Osteoblast (primary cell): Measurements from ENCODE around the gene STX8. TPM values are rescaled to one million over a fixed set of nuclear protein-coding genes. Genes with fewer than 3 reads are reported as not detected.

Source experiments
- DNase-seq: peaks from one replicate; pipeline ENCODE4 v3.0.0; 2011; ENCODE audit warnings: low spot score, mixed read lengths; ENCODE audit not compliant: insufficient read length; ENCODE audit errors: missing footprints
- H2AFZ ChIP-seq: 2 replicates; pipeline ENCODE4 v1.6.0; 2011; ENCODE audit warnings: mild to moderate bottlenecking, low read length
- H3K27ac ChIP-seq: 2 replicates; pipeline ENCODE4 v1.5.1; 2011; ENCODE audit warnings: mild to moderate bottlenecking, low read depth, low read length, moderate library complexity
- H3K27me3 ChIP-seq: 2 replicates; pipeline ENCODE4 v1.6.0; 2012; ENCODE audit warnings: mild to moderate bottlenecking, control low read depth, inconsistent platforms, low read length, moderate library complexity; ENCODE audit not compliant: insufficient read depth
- H3K36me3 ChIP-seq: 2 replicates; pipeline ENCODE4 v1.5.1; 2011; ENCODE audit warnings: mild to moderate bottlenecking, low read length, control low read depth, moderate library complexity; ENCODE audit not compliant: insufficient read depth
- H3K4me1 ChIP-seq: 2 replicates; pipeline ENCODE4 v1.5.1; 2011; ENCODE audit warnings: mild to moderate bottlenecking, low read length, control low read depth, moderate library complexity; ENCODE audit not compliant: insufficient read depth
- H3K4me2 ChIP-seq: 2 replicates; pipeline ENCODE4 v1.6.0; 2011; ENCODE audit warnings: mild to moderate bottlenecking, low read length; ENCODE audit not compliant: insufficient read depth
- H3K4me3 ChIP-seq: fragments of 200-600 bp; sonication (generic); 3 replicates; pipeline ENCODE4 v1.5.1; 2012; ENCODE audit warnings: mild to moderate bottlenecking, low read length, inconsistent platforms; ENCODE audit not compliant: insufficient read depth
- H3K79me2 ChIP-seq: 2 replicates; pipeline ENCODE4 v1.6.0; 2012; ENCODE audit warnings: mild to moderate bottlenecking, low read length, control low read depth, inconsistent platforms; ENCODE audit not compliant: insufficient read depth
- H3K9me3 ChIP-seq: 2 replicates; pipeline ENCODE4 v1.5.1; 2011; ENCODE audit warnings: low read depth, low read length, control low read depth
- H4K20me1 ChIP-seq: 2 replicates; pipeline ENCODE4 v1.6.0; 2012; ENCODE audit warnings: mild to moderate bottlenecking, low read length, control low read depth; ENCODE audit not compliant: insufficient read depth
- total RNA-seq: library from RNA; depleted of rRNA; stranded (reverse); fragments of >200 nt; gene quantifications from 2 replicates; pipeline ENCODE4 v1.2.3, GENCODE V29; 2012
- TF ChIP-seq, protein P1 (sequence below): IDR thresholded peaks from 2 replicates; pipeline ENCODE4 v1.5.1; 2011; ENCODE audit warnings: mild to moderate bottlenecking, low read depth, low read length, moderate library complexity; ENCODE audit errors: extremely low read depth

The STX8 gene
- total RNA-seq, 1 donor: 72.7 TPM

DNA sequence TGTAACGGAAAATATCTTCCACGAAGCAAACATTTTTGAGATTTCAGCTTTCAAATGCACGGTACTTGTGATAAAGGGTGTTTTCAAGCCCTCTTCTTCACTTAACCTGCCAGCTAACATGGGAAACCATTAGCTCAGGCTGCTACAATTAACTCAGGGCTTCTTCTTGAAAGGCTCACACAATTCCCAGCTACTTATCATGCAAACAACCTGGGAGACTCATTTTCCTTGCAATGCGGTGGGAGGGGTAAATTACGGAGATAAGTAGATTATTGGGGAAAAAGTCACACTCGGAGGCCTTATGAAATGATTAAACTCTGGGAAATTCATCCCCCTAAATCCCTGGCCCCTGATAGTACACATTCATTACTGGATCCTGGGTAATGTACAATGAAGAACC is 266.4 kb downstream of the STX8 start:
- H3K4me1 ChIP-seq: no peaks in the 10 kb centered on the region
- no peak overlapping the region for H3K4me3 ChIP-seq
- no peaks in the 10 kb centered on the region for H3K9me3 ChIP-seq
- no peak overlapping the region for H3K4me2 ChIP-seq
- DNase-seq: no peak
- no peaks in the 10 kb centered on the region for H3K79me2 ChIP-seq
- no peak overlapping the region for H3K27ac ChIP-seq
- TF ChIP-seq, protein P1, sequence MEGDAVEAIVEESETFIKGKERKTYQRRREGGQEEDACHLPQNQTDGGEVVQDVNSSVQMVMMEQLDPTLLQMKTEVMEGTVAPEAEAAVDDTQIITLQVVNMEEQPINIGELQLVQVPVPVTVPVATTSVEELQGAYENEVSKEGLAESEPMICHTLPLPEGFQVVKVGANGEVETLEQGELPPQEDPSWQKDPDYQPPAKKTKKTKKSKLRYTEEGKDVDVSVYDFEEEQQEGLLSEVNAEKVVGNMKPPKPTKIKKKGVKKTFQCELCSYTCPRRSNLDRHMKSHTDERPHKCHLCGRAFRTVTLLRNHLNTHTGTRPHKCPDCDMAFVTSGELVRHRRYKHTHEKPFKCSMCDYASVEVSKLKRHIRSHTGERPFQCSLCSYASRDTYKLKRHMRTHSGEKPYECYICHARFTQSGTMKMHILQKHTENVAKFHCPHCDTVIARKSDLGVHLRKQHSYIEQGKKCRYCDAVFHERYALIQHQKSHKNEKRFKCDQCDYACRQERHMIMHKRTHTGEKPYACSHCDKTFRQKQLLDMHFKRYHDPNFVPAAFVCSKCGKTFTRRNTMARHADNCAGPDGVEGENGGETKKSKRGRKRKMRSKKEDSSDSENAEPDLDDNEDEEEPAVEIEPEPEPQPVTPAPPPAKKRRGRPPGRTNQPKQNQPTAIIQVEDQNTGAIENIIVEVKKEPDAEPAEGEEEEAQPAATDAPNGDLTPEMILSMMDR: no peak
- no peaks in the 10 kb centered on the region for H3K36me3 ChIP-seq
- no peaks in the 10 kb centered on the region for H3K27me3 ChIP-seq
- H4K20me1 ChIP-seq: peaks cover 3% of the 10 kb centered on the region
- H2AFZ ChIP-seq: no peak overlapping the region

DNA sequence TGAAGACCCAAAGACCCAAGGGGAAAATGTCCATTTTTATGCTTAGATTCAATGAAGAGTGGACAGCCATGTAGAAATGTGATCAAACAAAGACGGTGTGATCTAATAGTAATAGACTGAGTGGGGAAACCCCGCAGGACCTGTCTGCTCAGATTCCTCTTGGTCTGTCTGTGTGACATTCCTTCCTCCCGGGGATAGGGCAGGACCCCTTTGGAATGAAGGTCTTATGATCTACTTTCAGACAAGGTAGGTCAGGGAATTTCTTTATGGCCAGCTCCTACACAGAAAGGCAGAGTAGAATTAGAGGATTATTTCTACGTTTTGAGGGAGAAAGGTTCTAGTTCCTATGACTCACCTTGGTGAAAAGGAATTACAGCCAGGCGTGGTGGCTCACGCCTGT is 267.6 kb downstream of the STX8 start:
- no peaks in the 10 kb centered on the region for H3K9me3 ChIP-seq
- H3K4me1 ChIP-seq: no peaks in the 10 kb centered on the region
- H3K27me3 ChIP-seq: no peaks in the 10 kb centered on the region
- no peaks in the 10 kb centered on the region for H3K36me3 ChIP-seq
- no peaks in the 10 kb centered on the region for H3K79me2 ChIP-seq
- no peak overlapping the region for H3K4me3 ChIP-seq
- TF ChIP-seq, protein P1: no peak
- H2AFZ ChIP-seq: no peak overlapping the region
- no peaks in the 10 kb centered on the region for H4K20me1 ChIP-seq
- no peak overlapping the region for H3K4me2 ChIP-seq
- no peak for DNase-seq
- H3K27ac ChIP-seq: no peak overlapping the region

DNA sequence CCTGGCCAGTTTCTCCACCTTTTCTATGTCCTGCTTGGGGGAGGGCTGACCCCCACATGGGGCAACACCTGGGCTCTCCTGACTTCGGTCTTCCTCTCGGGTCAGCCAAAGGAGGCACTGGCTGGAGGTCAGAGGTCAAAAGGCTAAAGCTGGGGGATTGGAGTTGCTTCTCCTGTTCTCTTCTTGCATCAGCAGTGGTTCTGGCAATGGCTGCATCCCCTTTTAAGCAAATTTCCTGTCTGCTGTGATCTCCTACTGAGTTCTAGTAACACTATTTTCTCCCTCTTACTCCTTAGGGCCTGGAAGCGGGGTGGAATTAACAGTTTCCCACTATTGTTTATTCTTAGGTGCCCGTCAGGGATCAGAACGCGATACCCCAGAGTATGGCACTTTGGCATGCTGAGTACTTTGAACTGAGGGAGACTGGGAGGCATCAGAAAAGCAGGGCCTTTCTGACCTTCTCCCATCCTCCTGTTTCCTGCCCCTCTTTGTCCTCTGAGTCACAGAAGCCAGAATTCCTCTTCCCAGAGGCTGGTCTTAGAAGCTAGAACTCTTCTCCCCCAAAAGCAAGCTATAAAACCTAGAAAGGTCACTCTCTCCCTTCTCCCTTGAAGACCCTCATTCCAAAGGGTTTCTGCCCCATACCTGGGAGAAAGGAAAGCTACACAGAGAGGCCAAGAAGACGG is 268.2 kb downstream of the STX8 start:
- Histone ChIP-seq H3K27me3 (no peaks in the 10 kb centered on the region), H3K9me3 (no peaks in the 10 kb centered on the region), H3K4me1 (no peaks in the 10 kb centered on the region), H3K4me3 (no peak overlapping the region), H3K36me3 (no peaks in the 10 kb centered on the region), H4K20me1 (no peaks in the 10 kb centered on the region), H3K79me2 (no peaks in the 10 kb centered on the region), H3K27ac (no peak overlapping the region), H2AFZ (no peak overlapping the region), H3K4me2 (no peak overlapping the region)
- no peak for DNase-seq
- TF ChIP-seq, protein P1: no peak

DNA sequence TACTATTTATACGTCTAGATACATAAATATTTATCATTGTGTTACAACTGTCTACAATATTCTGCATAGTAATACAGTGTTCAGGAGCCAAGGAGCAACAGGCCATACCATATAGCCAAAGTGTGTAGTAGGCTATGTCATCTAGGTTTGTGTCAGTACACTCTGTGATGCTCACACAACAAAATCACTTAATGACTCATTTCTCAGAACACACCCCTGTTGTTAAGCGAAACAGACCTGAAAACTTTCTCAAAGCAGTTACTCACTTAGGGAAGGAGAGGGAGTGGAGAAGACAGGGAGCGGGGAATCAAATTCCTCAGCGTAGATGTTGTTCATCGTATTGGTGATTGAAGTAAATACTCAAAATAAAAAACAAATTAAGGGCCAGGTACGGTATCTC is 269.5 kb downstream of the STX8 start:
- no peaks in the 10 kb centered on the region for H4K20me1 ChIP-seq
- no peak overlapping the region for H3K27ac ChIP-seq
- H3K27me3 ChIP-seq: no peaks in the 10 kb centered on the region
- H3K4me2 ChIP-seq: no peak overlapping the region
- H3K36me3 ChIP-seq: no peaks in the 10 kb centered on the region
- H2AFZ ChIP-seq: no peak overlapping the region
- H3K9me3 ChIP-seq: no peaks in the 10 kb centered on the region
- H3K4me1 ChIP-seq: no peaks in the 10 kb centered on the region
- no peaks in the 10 kb centered on the region for H3K79me2 ChIP-seq
- no peak overlapping the region for H3K4me3 ChIP-seq
- TF ChIP-seq, protein P1: no peak
- peak; percentile 47 for DNase-seq
